ENCODE measurements around the gene ATP4A.

Gene ATP4A

DNA sequence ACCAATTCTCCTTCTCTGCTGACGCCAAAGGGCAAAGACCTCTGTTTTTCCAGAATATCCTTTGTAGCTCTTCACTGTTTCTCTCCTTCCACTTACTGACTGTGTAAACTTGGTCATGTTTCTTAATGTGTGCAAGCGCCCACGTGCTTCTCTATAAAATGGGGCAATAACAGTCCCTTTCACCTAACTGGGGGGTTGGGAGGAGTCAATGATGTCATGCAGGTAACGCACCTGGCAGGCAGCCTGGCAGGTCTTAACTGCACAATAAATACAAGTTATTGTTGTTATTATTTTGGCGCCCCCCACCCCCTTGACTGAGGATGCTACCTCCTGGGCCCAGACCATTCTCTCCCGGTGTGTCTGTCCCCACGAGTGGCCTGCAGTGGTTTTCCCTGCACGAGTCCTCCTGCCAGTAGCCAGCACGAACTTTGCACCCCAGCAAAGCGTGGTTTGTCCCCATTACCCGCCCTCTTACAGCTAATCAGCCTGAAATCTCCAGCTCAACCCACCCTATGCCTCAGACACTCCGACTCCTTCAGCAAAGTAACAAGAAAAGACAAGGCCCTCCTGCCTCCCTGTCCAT lies 40.6 kb downstream of the ATP4A start:
- no peak for DNase-seq

DNA sequence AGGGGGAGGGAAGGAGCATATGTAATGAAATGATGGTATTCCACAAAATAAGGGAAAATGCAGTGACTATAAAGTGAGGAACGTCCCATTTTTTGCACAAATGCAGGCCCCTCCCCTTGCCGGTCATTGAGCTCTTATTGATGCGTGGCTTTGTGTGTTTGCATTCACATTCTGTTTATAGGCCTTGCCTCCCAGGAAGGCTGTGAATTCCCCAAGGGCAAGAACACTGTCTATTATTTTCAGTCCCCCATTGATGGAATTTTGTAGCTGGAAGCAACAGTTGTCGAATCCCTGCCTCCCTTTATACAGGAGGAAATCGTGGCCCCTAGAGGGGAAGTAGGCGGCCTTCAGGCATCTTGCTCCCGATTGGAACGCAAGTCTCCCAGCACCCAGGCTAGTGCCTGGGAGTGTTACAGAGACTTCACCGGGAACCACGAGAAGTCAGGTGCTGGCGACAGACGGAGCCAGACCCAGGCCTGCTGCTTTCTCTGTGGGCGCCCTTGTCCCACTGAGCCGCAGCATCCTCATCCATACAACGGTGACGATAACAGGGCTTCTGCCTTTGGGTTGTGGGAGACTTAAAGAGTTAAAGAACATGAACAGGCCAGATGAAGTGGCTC lies 42.2 kb downstream of the ATP4A start:
- no peak for DNase-seq

DNA sequence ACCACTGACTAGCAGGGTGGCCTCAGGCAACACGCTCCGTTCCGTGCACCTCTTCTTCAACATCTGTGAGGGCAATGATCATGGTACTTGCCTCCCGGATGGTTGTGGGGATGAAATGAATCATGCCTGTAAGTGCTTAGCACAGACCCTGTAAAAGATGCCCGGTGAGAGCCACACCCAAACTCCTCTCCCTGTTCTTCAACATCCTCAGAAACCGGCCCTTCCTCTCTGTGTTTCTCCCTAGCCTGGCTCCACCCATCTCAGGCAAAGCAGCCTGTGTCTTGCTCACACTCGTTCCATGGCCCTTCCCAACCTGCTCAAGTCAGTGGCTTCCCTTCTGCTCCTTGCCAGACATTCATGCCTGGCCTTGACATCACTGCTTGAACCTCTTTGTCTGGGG lies 44.2 kb downstream of the ATP4A start:
- DNase-seq: no peak

- DNase-seq: no peak
These were observed 45.1 kb downstream of the ATP4A start for GRCh38 chr19:35518313-35518712.

DNA sequence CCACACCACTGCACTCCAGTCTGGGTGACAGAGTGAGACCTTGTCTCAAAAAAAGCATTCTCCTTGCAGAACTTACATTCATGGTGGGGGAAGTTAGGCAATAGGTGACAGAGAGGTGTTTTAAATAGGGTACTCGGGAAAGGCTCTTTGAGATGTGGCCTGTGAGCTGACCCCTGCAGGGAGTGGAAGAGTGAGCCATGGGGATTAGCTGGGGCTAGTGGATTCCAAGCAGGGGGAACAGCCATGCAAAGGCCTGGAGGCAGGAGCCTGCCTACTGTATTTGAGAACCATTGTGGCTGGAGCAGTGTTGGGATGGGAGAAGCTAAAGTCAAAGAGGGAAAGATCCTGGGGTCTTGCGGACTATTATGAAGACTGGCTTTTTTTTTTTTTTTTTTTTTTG lies 46.1 kb downstream of the ATP4A start:
- DNase-seq: no peak

- no peak for DNase-seq
These were observed 47.1 kb downstream of the ATP4A start for GRCh38 chr19:35516310-35516709.

- DNase-seq: no peak
These were observed 49.1 kb downstream of the ATP4A start for GRCh38 chr19:35514282-35514809.

GRCh38 chr19:35513628-35514281 lies 49.7 kb downstream of the ATP4A start, which contains the start of gene DMKN:
DMKN (minus strand) TSS chr19:35513649; CDS start chr19:35513475, 174 bp downstream.
- peak; percentile 53 for DNase-seq

DNA sequence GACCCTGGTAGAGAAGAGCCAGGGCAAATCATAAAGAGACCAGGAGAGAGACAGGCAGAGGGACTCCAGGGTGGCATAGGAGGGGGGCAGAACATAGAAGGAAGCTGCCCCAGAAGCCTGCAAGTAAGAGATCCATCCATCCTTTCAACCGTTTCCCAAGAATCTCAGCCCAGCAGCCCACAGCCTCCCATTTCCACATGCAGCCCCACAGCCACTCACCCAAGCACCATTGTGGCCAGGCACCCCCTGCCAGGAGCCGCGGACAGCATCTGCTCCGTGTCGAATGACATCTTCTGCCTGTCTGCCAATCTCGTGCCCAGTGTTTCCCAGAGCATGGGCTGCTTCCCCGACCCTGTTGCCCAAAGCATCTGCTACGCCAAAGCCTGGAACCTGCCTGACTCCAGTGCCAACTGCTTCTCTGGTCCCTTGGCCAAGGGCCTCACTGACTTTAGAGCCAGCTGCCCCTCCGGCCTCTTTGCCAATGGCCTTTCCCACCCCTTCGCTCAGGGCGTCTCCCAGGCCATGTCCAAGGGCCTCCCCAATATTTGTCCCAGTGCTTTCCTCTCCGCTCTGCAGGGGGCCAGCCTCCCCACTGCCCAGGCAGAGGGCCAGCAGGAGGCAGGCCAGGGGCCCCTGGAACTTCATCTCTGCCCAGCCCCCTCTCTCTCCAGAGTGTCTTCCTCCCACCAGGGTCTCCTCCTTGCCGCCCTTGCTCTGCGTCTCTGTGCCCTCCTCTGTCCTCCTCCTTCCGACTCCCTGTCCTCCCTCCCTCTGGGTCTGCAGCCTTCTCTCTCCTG lies 50.4 kb downstream of the ATP4A start:
- DNase-seq: no peak

DNA sequence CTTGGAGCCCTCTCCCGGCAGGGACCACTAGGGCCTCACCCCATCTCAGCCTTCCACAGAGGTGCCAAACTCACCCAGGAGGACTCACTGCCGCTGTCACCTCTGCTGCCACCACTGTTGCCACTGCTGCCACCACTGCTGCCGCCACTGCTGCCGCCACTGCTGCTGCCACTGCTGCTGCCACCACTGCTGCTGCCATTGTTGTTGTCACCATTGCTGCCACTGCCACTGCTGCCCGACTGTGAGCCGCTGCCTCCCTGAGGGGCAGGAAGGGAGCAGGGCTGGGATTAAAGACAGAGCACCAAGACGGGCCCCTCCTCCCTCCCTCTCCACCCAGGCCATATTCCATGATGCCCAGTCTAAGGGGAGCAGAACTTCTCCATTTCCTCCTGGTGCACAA lies 52.1 kb downstream of the ATP4A start:
- DNase-seq: no peak

- DNase-seq: no peak
These were observed 52.9 kb downstream of the ATP4A start for GRCh38 chr19:35510626-35510964.

- DNase-seq: peak; percentile 72
These were observed 53.4 kb downstream of the ATP4A start for GRCh38 chr19:35509861-35510625.

DNA sequence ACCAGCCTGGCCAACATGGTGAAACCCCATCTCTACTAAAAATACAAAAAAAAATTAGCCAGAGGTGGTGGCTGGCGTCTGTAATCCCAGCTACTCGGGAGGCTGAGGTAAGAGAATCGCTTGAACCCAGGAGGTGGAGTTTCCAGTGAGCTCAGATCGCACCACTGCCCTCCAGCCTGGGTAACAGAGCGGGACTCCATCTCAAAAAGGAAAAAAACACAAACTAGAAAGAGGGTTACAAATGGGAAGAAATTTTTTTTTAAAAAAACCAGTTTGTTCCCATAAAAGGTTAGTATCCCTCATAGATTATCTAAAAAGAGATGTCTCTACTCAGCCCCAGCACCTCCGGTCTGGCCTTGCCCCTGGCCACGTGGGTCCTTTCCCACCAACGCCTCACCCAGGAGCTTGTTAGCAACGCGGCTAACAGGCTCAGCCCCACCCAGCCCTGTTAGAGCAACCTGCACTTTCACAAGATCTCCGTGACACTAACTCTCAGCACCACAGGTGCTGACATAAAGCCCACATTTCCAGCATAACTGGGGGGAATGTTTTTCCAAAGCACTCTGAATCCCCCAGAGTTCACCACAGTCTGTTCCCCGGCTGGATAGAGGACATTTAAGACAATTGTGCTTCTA lies 54.3 kb downstream of the ATP4A start:
- peak; percentile 74 for DNase-seq

DNA sequence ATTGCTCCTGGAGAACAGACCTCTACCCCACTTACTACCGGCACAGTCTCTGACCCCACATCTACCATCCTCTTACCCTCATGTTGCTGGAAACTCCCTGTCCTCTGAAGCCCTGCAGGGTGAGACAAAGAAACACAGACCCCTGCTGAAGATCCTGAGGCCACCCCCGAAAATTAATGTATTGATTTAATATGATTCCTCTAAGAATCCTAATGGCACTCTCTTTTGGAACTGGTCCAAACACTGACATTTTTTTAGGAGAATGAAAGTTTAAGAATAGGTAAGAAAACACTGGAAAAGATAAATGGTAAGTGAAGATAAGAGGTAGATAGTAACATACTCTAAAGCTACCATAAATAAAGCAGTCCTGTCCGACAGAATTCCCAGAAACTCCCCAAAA lies 55.3 kb downstream of the ATP4A start:
- DNase-seq: no peak

- no peak for DNase-seq
These were observed 55.9 kb downstream of the ATP4A start for GRCh38 chr19:35507561-35507960.

- DNase-seq: no peak
These were observed 57.4 kb downstream of the ATP4A start for GRCh38 chr19:35506011-35506410.

DNA sequence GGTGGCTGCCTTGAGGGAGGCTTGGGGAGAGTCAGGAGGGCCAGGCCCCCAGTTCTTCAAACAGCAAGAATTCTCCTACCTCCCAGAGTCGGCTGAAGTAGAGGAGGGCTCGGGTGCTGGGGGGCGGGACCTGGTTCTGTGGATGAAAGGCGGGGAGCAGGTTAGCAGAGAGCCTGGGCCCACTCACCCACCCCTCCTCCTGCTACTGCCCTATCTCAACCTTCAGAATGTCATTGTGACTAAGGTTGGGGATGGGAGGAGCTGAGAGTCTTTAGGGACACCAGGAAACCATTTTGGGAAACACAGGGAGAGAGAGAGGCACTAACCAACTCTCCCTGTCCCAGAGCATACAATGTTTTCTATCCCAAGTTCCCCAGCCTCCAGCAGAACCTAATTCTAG lies 60.7 kb downstream of the ATP4A start:
- no peak for DNase-seq

DNA sequence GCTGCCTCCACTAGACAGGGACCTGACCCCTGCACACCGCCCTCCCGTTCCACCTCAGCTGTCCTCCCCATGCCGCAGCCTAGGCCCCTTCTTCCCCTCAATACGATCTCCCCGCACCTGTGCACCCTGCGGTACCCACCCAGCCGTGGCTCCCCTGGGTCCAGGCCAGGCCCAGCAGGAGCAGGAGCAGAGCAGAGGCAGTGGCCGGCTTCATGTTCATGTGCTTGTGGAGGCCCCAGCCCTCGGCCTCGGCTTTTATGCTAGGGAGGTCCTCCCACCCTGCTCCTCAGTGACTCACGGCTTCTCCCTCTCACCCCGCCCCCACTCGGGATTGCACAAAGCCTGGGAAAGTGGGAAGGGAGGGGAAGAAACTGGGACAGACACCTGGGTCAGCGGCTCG lies 61.8 kb downstream of the ATP4A start:
- no peak for DNase-seq

GRCh38 chr19:35500611-35501010 lies 62.8 kb downstream of the ATP4A start:
- DNase-seq: no peak
